Breast epithelium (tissue), 4 donors: ENCODE measurements around the gene SORCS3. TPM values are rescaled to one million over a fixed set of nuclear protein-coding genes. Genes with fewer than 3 reads are reported as not detected.

Source experiments
- DNase-seq, 2 donors: peaks; one replicate each; pipeline ENCODE4 v3.0.0-alpha.2; 2019; ENCODE audit warnings: low spot score in 2 of 2
- H3K27ac ChIP-seq, 2 donors: fragments of 200-600 bp; sonication (generic) in 1 of 2; one replicate each; pipeline ENCODE4 v1.5.1; 2016 to 2019; ENCODE audit warnings: mild to moderate bottlenecking in 1 of 2
- H3K27me3 ChIP-seq, 2 donors: fragments of 200-600 bp; sonication (generic) in 1 of 2; one replicate each; pipeline versions ENCODE4 v1.5.1 to v1.6.0; 2017 to 2019; ENCODE audit warnings: control low read depth in 1 of 2, mild to moderate bottlenecking in 1 of 2
- H3K36me3 ChIP-seq: fragments of 200-600 bp; one replicate; pipeline ENCODE4 v1.5.1; 2019
- H3K4me1 ChIP-seq, 2 donors: fragments of 200-600 bp; sonication (generic); one replicate each; pipeline ENCODE4 v1.5.1; 2016 to 2019; ENCODE audit warnings: control low read depth in 1 of 2
- H3K4me3 ChIP-seq, 3 donors: fragments of 200-600 bp; sonication (generic); 1 replicate in 2 of 3; 2 replicates in 1 of 3; pipeline ENCODE4 v1.5.1; 2016 to 2019; ENCODE audit warnings: mild to moderate bottlenecking in 3 of 3, moderate library complexity in 2 of 3
- H3K9me3 ChIP-seq, 2 donors: fragments of 200-600 bp; sonication (generic) in 1 of 2; one replicate each; pipeline ENCODE4 v1.5.1; 2016 to 2019; ENCODE audit warnings: control low read depth in 1 of 2
- POLR2A ChIP-seq: fragments of 450-650 bp; IDR thresholded peaks from one replicate; pipeline ENCODE4 v1.6.1; 2016; ENCODE audit warnings: antibody characterized with exemption, mild to moderate bottlenecking, moderate library complexity
- POLR2AphosphoS5 ChIP-seq, 3 donors: sonication (generic); formaldehyde crosslinking; IDR thresholded peaks; one replicate each; pipeline ENCODE4 v1.6.1; 2017; ENCODE audit warnings: antibody characterized with exemption in 3 of 3
- intact Hi-C: fragments of 100-400 bp; cut with DNase I; formaldehyde crosslinking; loops from one replicate; pipeline ENCODE4 v1.15.1; 2023; ENCODE audit warnings: low total_unique reads
- total RNA-seq, 3 donors: library from RNA; depleted of rRNA; stranded (reverse); fragments of >200 nt; gene quantifications; one replicate each; pipeline ENCODE4 v1.1.0, GENCODE V29; 2016
- TF ChIP-seq, protein P1 (sequence below), 3 donors: fragments of 450-650 bp; IDR thresholded peaks; one replicate each; pipeline ENCODE4 v1.5.1; 2016 to 2017; ENCODE audit warnings: antibody characterized with exemption in 3 of 3, mild to moderate bottlenecking in 3 of 3, moderate library complexity in 3 of 3

Gene SORCS3
- total RNA-seq, 3 donors from 2014 or later = under 0.01 to 0.16 TPM; not detected in 1

DNA sequence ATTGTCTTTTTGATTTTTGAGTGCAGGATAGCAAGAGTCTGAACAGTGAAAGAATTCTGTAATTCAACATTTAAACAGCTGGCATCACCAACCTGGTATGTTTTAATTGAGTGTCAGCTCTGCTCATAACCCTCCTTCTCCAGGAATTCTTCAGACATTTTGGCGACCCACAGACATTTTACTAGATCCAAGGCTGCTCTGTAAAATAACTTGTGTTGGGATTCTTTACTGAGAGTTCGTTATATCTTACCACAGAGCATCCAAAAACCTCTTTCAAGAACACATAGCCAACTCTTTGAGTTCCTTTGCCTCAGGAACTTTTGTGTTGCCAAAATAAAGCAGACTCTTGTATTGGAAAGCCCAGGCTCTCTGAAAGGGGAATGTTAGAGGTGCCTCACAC, 27.7 kb upstream of the SORCS3 start:
- TF ChIP-seq, protein P1, sequence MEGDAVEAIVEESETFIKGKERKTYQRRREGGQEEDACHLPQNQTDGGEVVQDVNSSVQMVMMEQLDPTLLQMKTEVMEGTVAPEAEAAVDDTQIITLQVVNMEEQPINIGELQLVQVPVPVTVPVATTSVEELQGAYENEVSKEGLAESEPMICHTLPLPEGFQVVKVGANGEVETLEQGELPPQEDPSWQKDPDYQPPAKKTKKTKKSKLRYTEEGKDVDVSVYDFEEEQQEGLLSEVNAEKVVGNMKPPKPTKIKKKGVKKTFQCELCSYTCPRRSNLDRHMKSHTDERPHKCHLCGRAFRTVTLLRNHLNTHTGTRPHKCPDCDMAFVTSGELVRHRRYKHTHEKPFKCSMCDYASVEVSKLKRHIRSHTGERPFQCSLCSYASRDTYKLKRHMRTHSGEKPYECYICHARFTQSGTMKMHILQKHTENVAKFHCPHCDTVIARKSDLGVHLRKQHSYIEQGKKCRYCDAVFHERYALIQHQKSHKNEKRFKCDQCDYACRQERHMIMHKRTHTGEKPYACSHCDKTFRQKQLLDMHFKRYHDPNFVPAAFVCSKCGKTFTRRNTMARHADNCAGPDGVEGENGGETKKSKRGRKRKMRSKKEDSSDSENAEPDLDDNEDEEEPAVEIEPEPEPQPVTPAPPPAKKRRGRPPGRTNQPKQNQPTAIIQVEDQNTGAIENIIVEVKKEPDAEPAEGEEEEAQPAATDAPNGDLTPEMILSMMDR (IDR thresholded peaks at IDR 0.05) = no peak
- TF ChIP-seq POLR2A = no peak
- TF ChIP-seq POLR2AphosphoS5 (IDR thresholded peaks at IDR 0.05) = no peak
- DNase-seq = no peak
- H3K4me1 ChIP-seq = no peaks in the 10 kb centered on the region
- intact Hi-C loops = no loop called here
- H3K27me3 ChIP-seq = no peaks in the 10 kb centered on the region
- no peak overlapping the region for H3K27ac ChIP-seq
- no peak overlapping the region for H3K4me3 ChIP-seq
- no peaks in the 10 kb centered on the region for H3K36me3 ChIP-seq
- peaks cover 2% of the 10 kb centered on the region in 2 donors for H3K9me3 ChIP-seq

DNA sequence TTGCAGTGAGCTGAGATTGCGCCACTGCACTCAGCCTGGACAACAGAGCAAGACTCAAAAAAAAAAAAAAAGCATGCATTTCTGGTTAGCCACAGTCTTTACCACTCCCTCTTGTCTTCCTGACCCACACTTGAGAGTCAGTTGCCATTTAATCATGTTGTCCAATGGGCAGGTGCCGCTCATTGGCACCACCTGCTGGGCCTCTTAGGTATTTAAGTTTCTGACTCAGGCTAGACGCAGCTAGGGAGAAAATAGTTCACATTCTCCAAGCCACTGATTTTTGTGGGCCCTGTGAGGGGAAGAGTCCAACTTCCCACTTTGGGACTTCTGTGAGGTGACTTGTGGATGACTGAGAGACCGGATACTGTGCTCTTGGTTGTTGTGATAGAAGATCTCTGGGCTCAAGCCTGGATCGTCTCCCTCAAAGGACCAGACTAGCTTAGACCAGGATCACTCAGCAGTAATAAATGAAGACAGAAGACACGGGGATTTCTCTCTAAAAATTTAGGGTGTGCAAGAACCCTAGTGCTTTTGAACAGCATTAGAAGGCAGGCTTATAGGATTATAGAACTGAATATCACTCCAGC, 26.8 kb upstream of the SORCS3 start:
- intact Hi-C loops = no loop called here
- no peaks in the 10 kb centered on the region for H3K27me3 ChIP-seq
- no peak for DNase-seq
- no peaks in the 10 kb centered on the region for H3K36me3 ChIP-seq
- H3K9me3 ChIP-seq = no peaks in the 10 kb centered on the region
- H3K27ac ChIP-seq = no peak overlapping the region
- H3K4me3 ChIP-seq = no peak overlapping the region
- H3K4me1 ChIP-seq = no peaks in the 10 kb centered on the region
- TF ChIP-seq POLR2AphosphoS5 (IDR thresholded peaks at IDR 0.05) (no peak), POLR2A (no peak)
- TF ChIP-seq, protein P1 (IDR thresholded peaks at IDR 0.05) = no peak

DNA sequence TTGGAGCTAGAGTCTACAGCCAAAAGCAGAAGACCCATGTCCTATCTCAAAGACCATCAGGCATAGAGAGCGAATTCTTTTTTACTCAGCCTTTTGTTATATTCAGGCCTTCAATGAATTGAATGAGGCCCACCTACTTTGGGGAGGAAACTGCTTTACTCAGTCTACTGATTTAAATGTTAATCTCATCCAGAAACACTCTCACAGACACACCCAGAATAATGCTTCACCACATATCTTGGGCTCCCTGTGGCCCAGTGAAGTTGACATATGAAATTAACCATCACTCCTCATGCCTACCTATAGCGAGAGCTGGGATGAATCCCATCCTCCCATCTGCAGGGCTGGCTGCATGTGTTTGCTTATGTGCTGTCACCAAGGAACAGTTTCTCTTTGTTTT, 26.0 kb upstream of the SORCS3 start:
- no peaks in the 10 kb centered on the region for H3K9me3 ChIP-seq
- no peaks in the 10 kb centered on the region for H3K4me1 ChIP-seq
- no peak overlapping the region for H3K4me3 ChIP-seq
- no peak overlapping the region for H3K27ac ChIP-seq
- no peak for DNase-seq
- no peaks in the 10 kb centered on the region for H3K36me3 ChIP-seq
- intact Hi-C loops = no loop called here
- no peaks in the 10 kb centered on the region for H3K27me3 ChIP-seq
- no peak for TF ChIP-seq POLR2A
- no peak for TF ChIP-seq POLR2AphosphoS5 (IDR thresholded peaks at IDR 0.05)
- TF ChIP-seq, protein P1 (IDR thresholded peaks at IDR 0.05) = no peak

DNA sequence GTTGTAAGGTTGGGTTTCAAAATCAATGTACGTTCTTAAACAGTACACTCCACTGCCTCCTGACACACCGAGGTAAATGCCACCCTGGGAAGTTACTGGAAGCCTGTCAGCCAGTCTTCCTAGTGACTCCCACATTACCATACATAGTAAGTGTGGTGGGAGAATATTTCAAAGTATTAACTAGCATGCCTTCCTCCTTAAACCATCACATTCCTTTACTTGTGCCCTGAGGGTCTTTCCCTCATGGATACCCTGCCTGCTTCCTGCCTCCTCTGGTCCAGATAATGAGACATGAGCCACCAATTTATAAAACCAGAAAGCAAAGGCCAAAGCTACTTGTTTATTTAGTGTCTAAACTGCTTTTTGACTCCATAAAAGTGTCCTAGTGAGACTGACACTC, 23.3 kb upstream of the SORCS3 start:
- Histone ChIP-seq H3K27me3 (peaks cover 0 to 5% of the 10 kb centered on the region in 2 donors), H3K27ac (no peak overlapping the region), H3K9me3 (no peaks in the 10 kb centered on the region), H3K4me3 (no peak overlapping the region), H3K36me3 (no peaks in the 10 kb centered on the region), H3K4me1 (no peaks in the 10 kb centered on the region)
- TF ChIP-seq, protein P1 (IDR thresholded peaks at IDR 0.05) = no peak
- no peak for TF ChIP-seq POLR2A
- TF ChIP-seq POLR2AphosphoS5 (IDR thresholded peaks at IDR 0.05) = no peak
- intact Hi-C loops = no loop called here
- no peak for DNase-seq

DNA sequence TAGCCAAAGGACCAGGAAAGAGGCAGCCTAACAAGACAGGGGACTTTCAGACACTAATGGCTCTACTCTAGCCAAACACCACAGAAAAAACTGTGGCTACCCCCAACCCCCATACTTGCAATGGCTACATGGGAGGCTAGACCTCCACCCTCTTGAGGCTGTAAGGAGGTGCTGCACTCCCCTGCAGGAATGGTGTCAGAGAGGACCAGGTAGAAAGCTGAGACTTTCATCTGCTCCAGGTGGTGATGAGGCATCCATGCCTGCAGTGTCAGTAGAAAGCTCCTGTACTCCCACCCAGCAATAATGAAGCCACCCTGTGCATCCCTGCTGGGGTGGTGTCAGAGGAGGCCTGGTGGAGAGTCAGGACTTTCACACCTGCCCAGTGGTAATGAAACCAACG, 18.9 kb upstream of the SORCS3 start:
- TF ChIP-seq POLR2A (no peak), POLR2AphosphoS5 (IDR thresholded peaks at IDR 0.05) (no peak)
- TF ChIP-seq, protein P1 (IDR thresholded peaks at IDR 0.05) = no peak
- DNase-seq = no peak
- intact Hi-C loops = no loop called here

More for the DNA sequence above, 18.9 kb upstream of the SORCS3 start:
- no peak overlapping the region for H3K27ac ChIP-seq
- H3K4me1 ChIP-seq = no peaks in the 10 kb centered on the region
- H3K27me3 ChIP-seq = peaks cover 0 to 5% of the 10 kb centered on the region in 2 donors
- no peaks in the 10 kb centered on the region for H3K36me3 ChIP-seq
- no peak overlapping the region for H3K4me3 ChIP-seq
- H3K9me3 ChIP-seq = no peaks in the 10 kb centered on the region
